BJ (cell line): ENCODE results near the gene GTF2IRD1. TPM values are rescaled to one million over a fixed set of nuclear protein-coding genes. Genes with fewer than 3 reads are reported as not detected.
A peak's percentile ranks its signal among the peaks of the same experiment; 100 is the strongest.

Experiments used
- CTCF ChIA-PET: fragments of 350-600 bp; formaldehyde crosslinking; extraction: SDS; loops from one replicate; lab custom pipeline; 2021; ENCODE audit warnings: antibody characterized with exemption, inconsistent platforms; lab: Yijun Ruan, JAX
- POLR2A ChIA-PET: fragments of 300-600 bp; sonication (Branson Sonifier 250); formaldehyde crosslinking; extraction: SDS; loops from one replicate; lab custom pipeline; 2021; ENCODE audit warnings: antibody characterized with exemption; lab: Charles Lee
- DNase-seq: peaks from one replicate; pipeline ENCODE4 v3.0.0-alpha.2; 2011; ENCODE audit warnings: low read depth
- H3K27me3 ChIP-seq: 2 replicates; pipeline ENCODE4 v1.6.0; 2011; ENCODE audit warnings: low read length; ENCODE audit not compliant: control insufficient read depth, insufficient read depth
- H3K36me3 ChIP-seq: 2 replicates; pipeline ENCODE4 v1.5.1; 2011; ENCODE audit warnings: low read length; ENCODE audit not compliant: control insufficient read depth, insufficient read depth
- H3K4me3 ChIP-seq: 2 replicates; pipeline ENCODE4 v1.5.1; 2011; ENCODE audit warnings: low read depth, mild to moderate bottlenecking, control low read depth, low read length
- polyA plus RNA-seq: library from polyadenylated mRNA; depleted of rRNA; stranded (reverse); fragments of >200 nt; gene quantifications from 2 replicates; pipeline ENCODE4 v1.2.3, GENCODE V29; 2011
- TF ChIP-seq, protein P1 (sequence below): IDR thresholded peaks from 2 replicates; pipeline ENCODE4 v1.5.1; 2011; ENCODE audit warnings: low read depth, mild to moderate bottlenecking, control low read depth, inconsistent platforms, low read length, moderate library complexity; ENCODE audit not compliant: insufficient read depth

Gene GTF2IRD1
- polyA plus RNA-seq, 1 experiment: 29.0 TPM

DNA sequence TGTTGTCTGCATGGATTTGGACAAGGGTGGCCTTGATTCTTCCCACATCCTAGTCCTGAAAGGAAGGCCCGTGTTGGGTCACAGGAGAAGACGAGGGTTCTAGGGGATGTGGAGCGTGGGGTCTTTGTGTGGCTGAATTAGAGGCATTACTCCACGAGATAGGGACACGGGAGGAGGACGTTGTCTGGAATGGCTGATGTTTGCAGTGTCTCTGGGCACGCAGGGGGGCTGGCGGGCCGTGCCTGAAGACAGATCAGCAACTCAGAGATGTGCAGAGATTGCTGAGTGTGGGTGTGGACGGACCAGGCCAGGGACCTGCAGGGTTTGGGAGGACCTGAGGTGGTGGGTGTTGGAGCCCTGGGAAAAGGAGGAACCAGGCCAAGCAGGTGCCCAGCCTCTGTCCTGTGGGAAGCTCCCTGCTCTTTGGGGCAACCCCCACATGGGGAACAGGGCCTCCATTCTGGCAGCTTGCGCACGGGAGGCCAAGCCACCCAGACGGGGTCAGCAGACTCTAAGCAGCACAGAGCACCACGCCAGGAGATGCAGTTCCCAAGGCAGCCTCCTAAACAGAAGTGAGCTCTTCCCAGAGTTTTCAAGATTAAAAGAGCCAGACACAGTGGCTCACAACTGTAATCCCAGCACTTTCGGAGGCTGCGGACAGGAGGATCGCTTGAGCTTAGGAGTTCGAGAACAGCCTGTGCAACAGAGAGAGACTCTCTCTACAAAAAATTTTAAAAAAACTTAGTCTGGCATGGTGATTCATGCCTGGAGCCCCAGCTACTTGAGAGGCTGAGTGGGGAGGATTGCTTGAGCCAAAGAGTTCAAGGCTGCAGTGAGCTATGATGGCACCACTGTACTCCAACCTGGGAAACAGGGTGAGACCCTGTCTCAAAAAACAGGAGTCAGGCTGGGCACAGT is 132.8 kb downstream of the GTF2IRD1 start:
- ChIA-PET POLR2A (interaction anchor here (1.0 kb wide), 1 partner anchor 14 kb away, joined by 3 read pairs; no protein-coding TSS in a partner anchor), CTCF (interaction anchor here (1.0 to 2.3 kb wide), 3 partner anchors 18 to 174 kb away, joined by 3 to 13 read pairs (median 4); no protein-coding TSS in a partner anchor)
- no peak overlapping the region for H3K4me3 ChIP-seq
- TF ChIP-seq, protein P1, sequence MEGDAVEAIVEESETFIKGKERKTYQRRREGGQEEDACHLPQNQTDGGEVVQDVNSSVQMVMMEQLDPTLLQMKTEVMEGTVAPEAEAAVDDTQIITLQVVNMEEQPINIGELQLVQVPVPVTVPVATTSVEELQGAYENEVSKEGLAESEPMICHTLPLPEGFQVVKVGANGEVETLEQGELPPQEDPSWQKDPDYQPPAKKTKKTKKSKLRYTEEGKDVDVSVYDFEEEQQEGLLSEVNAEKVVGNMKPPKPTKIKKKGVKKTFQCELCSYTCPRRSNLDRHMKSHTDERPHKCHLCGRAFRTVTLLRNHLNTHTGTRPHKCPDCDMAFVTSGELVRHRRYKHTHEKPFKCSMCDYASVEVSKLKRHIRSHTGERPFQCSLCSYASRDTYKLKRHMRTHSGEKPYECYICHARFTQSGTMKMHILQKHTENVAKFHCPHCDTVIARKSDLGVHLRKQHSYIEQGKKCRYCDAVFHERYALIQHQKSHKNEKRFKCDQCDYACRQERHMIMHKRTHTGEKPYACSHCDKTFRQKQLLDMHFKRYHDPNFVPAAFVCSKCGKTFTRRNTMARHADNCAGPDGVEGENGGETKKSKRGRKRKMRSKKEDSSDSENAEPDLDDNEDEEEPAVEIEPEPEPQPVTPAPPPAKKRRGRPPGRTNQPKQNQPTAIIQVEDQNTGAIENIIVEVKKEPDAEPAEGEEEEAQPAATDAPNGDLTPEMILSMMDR: no peak
- no peak for DNase-seq
- H3K27me3 ChIP-seq: no peaks in the 10 kb centered on the region
- H3K36me3 ChIP-seq: peaks cover 7% of the 10 kb centered on the region

DNA sequence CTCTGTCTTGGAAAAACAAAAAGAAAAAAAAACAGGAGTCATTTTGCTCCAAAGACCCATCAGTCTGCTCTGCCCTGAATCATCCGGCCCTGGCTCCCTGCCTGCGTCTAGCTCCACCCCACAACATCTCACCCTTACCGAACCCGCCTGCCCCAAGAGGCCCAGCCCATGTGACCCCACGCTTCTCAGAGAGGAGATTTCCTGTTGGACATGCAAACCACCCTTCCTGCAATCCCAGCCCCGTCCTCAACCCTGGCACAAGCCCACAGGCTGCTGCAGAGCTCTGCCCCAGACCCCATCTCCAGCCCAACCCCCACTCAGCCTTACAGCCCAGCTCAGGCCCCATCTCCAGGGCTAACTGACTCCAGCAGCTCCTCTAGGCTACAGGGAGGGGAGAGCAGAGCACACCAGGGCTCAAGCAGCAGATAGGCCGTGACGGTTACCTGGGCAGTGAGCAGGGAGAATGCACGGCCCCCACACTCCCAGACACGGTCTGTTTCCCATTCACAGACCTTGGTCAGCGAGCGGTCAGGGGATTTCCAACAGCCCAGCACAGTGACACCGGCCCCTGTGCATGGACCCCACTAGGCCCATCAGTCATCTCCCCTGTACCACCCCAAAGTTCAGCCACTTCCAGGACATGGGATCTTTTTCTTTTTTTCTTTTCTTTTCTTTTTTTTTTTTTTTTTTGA is 133.9 kb downstream of the GTF2IRD1 start:
- POLR2A ChIA-PET: interaction anchor here (1.0 kb wide), 1 partner anchor 13 kb away, joined by 3 read pairs; no protein-coding TSS in a partner anchor
- DNase-seq: peak; percentile 65
- TF ChIP-seq, protein P1: no peak
- Histone ChIP-seq H3K4me3 (no peak overlapping the region), H3K27me3 (no peaks in the 10 kb centered on the region), H3K36me3 (peaks cover 7% of the 10 kb centered on the region)
- CTCF ChIA-PET: interaction anchor here (0.6 to 2.3 kb wide), 5 partner anchors 16 to 193 kb away, joined by 4 to 13 read pairs (median 4); no protein-coding TSS in a partner anchor

DNA sequence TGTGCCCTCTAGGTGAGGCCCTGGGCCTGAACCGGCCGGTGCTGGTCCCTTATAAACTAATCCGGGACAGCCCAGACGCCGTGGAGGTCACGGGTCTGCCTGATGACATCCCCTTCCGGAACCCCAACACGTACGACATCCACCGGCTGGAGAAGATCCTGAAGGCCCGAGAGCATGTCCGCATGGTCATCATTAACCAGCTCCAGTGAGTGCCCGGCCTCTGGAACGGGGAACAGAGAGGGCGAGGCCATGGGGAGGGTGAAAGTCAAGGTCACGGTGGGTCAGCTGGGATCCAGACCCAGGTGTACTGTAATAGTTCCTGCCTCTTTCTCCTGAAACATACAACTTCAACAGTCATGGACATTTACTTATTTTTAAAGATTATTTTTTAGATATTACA is 137.1 kb downstream of the GTF2IRD1 start:
- H3K27me3 ChIP-seq: no peaks in the 10 kb centered on the region
- ChIA-PET CTCF (no interaction called here), POLR2A (no interaction called here)
- peaks cover 15% of the 10 kb centered on the region for H3K36me3 ChIP-seq
- TF ChIP-seq, protein P1: no peak
- no peak for DNase-seq
- H3K4me3 ChIP-seq: no peak overlapping the region

DNA sequence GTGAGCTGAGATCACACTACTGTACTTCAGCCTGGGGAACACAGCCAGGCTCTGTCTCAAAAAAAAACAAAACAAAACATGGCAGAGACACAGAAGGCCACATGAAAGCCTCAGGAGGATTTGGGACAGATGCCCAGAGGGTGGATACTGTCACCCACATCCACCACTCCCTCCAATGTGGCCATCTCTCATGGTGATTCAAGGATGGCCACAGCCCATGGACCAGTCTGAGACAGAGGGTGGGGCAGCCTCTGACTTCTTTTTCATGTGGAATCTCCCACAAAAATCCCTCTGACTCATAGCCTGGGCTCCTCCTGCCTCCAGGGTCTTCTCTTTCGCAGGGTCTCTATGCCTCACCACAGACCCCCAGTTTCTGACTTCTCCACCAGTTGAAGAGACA is 144.9 kb downstream of the GTF2IRD1 start:
- no peak overlapping the region for H3K4me3 ChIP-seq
- TF ChIP-seq, protein P1: no peak
- H3K36me3 ChIP-seq: peaks cover 21% of the 10 kb centered on the region
- CTCF ChIA-PET: no interaction called here
- no peaks in the 10 kb centered on the region for H3K27me3 ChIP-seq
- POLR2A ChIA-PET: no interaction called here
- peak; percentile 79 for DNase-seq

DNA sequence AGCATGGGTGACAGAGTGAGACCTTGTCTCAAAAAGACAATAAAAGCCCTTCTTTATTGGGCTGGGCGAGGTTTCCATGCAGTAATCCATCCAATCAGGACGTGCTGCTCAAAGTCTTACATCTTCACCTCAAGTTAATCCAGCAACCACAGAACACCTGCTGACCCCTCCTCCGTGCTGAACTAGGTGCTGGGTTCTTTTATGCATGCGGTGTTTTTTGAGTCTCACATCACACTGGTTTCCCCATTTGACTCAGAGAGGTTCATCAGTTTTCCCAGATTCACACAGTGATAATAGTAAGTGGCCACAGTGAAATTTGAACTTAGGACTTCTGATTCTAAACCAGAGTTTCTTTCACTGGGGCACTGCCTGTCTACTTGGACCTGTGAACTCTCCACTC is 145.5 kb downstream of the GTF2IRD1 start:
- CTCF ChIA-PET: no interaction called here
- no peak for DNase-seq
- POLR2A ChIA-PET: no interaction called here
- H3K4me3 ChIP-seq: no peak overlapping the region
- TF ChIP-seq, protein P1: no peak
- peaks cover 21% of the 10 kb centered on the region for H3K36me3 ChIP-seq
- no peaks in the 10 kb centered on the region for H3K27me3 ChIP-seq
